GM12874 (cell line): Measurements from ENCODE around the gene SERPINB12.

Experiments used
- TF ChIP-seq, protein P1 (sequence below): IDR thresholded peaks from 2 replicates; pipeline ENCODE4 v1.5.1; 2011; ENCODE audit warnings: low read depth, mild to moderate bottlenecking, control low read depth, low read length, moderate library complexity; ENCODE audit not compliant: insufficient read depth

The SERPINB12 gene

GRCh38 chr18:63528863-63529492, 13.2 kb upstream of the SERPINB12 start:
- TF ChIP-seq, protein P1, sequence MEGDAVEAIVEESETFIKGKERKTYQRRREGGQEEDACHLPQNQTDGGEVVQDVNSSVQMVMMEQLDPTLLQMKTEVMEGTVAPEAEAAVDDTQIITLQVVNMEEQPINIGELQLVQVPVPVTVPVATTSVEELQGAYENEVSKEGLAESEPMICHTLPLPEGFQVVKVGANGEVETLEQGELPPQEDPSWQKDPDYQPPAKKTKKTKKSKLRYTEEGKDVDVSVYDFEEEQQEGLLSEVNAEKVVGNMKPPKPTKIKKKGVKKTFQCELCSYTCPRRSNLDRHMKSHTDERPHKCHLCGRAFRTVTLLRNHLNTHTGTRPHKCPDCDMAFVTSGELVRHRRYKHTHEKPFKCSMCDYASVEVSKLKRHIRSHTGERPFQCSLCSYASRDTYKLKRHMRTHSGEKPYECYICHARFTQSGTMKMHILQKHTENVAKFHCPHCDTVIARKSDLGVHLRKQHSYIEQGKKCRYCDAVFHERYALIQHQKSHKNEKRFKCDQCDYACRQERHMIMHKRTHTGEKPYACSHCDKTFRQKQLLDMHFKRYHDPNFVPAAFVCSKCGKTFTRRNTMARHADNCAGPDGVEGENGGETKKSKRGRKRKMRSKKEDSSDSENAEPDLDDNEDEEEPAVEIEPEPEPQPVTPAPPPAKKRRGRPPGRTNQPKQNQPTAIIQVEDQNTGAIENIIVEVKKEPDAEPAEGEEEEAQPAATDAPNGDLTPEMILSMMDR = no peak

DNA sequence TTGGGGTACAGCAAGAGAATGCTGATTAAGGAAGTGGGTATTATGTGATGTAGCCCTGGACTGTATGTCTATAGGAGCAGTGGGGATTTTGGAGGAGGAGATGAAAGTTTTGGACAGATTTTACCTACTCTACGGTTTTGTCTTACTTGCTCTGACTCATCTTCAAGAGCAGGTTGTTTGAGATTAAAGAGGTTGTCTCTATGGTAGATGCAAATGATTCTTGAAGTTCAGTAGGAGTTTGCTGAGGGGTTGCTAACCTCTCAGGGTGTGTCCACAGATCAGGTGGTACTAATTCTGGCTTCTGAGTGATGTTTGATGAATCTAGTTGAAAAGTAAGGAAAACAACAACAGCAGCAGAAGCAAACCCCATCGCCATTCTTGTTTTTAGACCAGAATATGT, 9.7 kb upstream of the SERPINB12 start:
- TF ChIP-seq, protein P1 = no peak

DNA sequence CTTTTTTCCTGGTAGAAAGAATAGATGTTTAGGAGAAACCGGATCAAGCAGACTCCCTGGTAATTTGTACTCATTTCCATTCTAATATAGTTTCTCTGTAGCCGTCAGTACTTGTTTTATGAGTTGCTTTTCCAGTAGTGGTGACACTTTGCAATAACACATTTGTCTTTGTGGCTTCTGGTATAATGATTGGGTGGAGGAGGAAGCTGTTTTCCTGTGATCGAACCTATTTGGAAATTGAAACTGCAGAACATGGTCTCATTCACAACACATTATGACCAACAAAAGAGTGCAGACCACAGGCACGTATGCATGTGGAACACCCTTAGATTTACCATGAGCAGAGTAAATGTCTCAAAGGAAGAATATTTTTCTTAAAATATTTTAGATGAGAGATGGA, 7.6 kb upstream of the SERPINB12 start:
- TF ChIP-seq, protein P1 = no peak

- TF ChIP-seq, protein P1 = no peak
Observed at GRCh38 chr18:63539904-63540510, 2.2 kb upstream of the SERPINB12 start.

- TF ChIP-seq, protein P1 = no peak
Observed at GRCh38 chr18:63544017-63544416, 1.8 kb downstream of the SERPINB12 start.

GRCh38 chr18:63545000-63545399, 2.8 kb downstream of the SERPINB12 start:
- TF ChIP-seq, protein P1 = no peak

DNA sequence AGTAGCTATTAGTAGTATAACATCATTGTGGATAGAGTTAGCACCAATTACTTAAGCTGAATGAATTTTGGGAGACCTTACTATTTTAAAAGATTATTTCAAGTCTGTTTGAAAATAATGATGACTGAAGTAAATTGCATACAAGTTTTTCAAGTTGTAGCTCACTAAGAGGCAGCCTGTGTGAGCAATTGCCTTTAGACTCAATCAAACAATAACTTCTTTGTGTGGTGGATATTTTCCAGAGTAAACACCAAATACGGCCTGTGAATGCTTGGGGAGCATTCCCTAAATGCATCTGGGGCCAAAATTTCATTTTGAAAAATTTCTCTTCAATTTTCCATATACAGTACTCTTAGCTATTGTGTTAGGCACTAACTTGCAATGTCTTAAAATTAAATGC, 7.9 kb downstream of the SERPINB12 start:
- TF ChIP-seq, protein P1 = no peak

DNA sequence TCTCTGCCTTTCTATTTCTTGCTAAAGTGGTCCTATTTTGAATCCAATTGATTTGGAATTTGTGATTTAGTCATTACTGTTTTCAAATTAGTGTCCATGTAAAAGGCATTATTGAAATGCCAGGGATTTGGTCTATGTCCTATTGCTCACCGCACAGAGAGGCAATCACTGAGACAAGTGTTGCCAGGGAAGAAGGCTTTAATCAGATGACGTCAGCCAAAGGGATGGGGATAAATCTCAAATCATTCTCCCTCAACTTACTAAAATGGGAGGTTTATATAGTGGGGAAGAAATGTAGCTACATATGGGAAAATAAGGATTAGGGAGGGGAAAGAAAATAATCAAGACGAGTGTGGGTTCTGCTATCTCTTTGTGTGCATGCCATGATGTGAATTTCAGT, 9.6 kb downstream of the SERPINB12 start:
- TF ChIP-seq, protein P1 = no peak
